SIG-M5 (cell line): ENCODE results near the gene TMEM60.

Source experiments
- DNase-seq: peaks from one replicate; lab custom pipeline; 2025; lab: John Stamatoyannopoulos, UW

Gene TMEM60

DNA sequence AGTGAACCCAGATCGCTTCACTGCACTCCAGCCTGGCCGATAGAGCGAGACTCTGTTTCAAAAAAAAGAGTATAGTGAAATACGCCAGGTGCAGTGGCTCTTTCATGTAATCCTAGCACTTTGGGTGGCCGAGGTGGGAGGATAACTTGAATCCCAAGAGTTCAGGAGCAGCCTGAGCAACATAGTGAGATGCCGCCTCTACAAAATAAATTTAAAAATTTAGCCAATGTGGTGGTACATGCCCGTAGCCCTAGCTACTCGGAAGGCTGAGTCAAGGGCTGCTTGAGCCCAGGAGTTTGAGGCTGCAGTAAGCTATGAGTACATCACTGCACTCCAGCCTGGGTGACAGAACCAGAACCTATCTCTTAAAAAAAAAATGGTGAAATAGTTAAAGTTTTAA lies 27.9 kb downstream of the TMEM60 start:
- DNase-seq = no peak

DNA sequence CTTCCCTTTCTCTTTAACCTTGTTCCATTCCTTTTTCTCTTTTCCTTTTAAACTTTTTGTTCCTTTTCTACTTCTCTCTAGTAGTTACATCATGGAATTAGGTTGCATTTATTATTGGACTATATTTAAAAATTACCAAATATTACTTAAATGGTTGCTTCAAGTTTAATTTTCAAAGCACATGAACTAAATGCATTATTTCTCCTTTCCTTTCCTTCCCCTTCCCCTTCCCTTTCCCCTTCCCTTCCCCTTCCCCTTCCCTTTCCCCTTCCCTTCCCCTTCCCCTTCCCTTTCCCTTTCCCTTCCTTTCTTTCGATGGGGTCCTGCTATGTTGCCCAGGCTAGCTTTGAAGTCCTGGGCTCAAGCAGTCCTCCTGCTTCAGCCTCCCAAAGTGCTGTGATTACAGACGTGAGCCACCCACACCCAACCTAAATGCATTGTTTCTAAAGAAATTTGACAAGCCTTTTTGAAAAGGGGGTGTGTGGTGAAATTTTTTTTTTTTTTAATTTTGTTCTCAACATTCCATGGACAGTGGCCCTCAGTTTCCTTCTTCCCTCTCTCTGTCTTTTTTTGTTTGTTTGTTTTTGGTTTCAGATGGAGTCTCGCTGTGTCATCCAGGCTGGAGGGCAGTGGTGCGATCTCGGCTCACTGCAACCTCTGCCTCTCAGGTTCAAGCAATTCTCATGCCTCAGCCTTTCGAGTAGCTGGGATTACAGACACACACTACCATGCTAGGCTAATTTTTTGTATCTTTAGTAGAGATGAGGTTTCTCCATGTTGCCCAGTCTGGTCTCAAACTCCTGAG lies 31.2 kb downstream of the TMEM60 start:
- no peak for DNase-seq

DNA sequence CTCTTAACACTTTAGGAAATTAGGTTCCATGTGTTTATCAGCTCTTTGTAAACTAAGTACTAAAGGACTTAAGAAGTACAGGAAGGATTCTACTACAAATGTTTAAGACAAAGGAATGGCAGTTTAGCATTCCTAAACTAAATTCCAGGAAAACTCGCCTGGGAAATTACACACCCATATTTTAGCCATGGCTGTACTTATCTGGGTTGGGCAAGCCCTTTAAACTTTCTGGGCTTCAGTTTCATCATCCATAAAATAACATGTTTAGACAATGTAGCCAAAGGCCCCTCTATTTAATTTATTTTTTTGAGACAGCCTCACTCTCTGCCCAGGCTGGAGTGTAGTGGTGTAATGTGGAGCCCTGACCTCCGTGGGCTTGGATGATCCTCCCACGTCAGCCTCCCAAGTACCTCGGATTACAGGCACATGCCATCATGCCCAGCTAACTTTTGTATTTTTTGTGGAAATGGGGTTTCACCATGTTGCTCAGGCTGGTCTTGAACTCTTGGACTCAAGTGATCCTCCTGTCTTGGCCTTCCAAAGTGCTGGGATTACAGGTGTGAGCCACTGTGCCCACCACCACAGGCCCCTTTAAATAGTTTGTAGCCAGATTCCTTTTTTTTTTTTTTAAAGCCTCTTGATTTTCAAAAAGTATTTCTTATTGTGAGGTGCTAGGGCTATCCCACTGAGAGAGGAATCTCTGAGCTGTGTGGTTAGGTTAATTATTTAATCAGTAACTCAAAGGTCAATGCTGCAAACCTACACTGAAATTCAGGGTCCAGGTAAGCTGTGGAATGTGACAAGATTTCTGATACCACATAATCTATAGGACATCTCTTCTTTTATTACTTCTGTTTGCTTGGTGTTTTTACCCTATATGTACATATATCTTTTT lies 32.1 kb downstream of the TMEM60 start:
- DNase-seq = no peak

DNA sequence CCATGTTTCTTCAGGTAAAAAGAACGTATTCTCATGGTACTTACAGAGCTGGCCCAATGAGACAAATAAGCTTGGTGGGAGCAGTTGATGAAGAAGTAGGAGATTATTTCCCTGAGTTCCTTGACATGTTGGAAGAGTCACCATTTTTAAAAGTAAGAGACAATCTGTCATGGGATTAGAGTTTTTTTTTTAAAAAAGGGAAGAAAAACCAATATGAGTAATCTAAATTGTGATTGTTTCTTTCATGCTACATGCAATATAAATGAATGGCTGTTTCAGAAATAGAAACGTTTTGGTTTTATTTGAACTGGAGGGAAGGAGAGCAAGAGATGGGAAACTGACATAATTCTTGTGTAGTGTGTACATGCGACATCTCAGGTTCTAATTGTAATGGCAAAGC lies 32.8 kb downstream of the TMEM60 start:
- DNase-seq = no peak

DNA sequence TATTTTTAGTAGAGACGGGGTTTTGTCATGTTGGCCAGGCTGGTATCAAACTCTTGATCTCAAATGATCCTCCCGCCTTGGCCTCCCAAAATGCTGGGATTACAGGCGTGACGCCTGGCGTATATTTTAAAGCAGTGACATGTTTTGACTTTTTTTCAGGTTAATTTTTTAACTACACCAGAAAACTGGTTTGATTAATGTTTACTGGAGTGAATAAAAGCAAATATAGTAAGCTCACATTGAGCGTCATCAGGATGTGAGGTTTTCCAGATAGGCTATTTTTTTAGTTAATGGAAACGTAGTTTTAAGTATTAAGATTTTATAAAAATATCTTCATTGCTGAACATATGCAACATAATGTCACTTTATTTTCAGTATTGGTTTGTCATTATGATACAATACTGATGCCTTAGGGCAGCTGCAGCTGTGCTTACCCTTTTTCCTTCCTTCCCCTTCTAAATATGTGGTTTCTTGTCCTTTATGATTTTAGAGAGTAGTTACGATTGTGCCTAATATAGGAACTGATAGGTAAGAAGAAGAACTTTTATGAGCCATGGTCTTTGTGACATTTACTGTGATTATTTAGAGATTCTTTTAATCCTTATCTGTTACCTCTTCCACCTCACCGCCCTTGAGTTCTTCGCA lies 37.3 kb downstream of the TMEM60 start:
- DNase-seq = no peak

DNA sequence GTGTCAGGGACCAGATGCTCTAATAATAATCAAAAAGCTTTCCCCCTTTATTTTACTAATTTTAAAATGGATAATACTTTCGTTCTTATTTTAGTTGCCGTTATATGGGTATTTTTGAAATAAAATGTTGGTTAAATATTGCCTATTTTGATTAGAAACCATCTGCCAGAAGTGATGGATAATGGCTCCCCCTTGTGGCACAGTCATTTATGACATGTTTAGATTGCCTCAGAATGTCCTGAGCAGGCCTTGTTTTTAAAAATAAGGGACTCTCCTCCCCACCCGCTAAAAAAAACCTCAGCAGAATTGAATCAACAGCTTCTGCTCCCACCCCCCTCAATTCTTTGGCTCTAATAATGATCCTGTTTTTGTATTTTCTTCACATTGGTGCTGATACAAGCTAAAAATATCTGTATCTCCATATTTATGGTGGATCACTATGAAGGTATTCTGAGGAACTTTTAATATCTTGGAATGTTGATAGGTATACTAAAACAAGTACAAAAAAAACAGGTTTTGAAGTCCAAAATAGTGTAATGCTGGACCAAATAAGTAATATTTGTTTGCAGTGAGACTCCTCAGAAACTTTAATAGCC lies 38.8 kb downstream of the TMEM60 start:
- no peak for DNase-seq

DNA sequence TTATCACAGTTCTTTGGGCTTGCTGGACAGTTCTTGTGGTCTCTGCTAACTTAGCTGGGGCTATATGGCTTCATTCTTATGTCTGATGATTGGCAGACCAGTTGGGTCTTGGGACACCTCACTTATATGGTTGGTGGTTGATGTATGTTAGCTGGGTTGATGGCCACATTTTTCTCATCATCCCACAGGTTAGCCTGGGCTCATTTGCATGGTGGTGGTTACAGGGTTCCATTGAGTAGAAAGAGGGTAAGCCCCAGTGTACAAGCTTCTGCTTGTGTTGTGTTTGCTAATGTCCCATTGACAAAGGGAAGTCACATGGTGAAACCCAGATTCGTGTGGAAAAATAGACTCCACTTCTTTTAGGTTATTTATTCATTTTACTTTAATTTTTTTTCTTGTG lies 40.6 kb downstream of the TMEM60 start:
- no peak for DNase-seq

DNA sequence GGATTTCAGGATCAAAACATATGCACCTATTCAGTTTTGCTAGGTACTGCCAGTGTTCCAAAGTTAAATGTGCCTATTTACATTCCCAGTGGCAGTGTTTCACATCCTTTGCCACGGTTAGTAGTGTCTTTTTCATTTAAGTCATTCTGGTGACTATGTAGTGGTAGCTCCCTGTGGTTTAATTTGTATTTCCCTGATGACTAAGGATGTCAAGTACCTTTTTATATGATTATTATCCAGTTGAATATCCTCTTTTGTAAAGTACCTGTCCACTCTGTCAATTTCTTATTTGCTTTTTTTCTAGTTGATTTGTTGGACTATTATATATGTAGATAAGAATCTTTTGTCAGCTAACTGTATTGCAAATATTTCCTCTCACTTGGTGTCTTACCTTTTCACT lies 45.1 kb downstream of the TMEM60 start:
- DNase-seq = no peak

DNA sequence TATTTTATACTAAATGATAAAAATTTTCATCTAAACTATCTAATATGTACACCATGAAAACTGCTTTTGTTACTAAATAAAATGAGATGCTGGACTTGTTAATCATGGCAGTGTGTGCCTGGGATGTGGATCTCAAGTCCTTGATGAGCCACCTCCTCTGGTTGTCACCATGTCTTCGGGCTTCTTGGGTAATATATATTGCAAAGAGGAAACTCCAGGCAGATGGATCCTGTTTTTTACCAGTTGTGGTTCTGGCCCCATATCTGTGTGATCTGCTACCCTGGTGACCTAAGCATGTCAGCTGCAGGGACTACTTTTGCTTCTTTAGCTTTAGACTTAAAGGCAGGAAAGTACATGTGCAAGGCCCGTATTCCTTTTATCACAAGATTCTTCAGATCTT lies 46.2 kb downstream of the TMEM60 start:
- DNase-seq = peak; percentile 53

DNA sequence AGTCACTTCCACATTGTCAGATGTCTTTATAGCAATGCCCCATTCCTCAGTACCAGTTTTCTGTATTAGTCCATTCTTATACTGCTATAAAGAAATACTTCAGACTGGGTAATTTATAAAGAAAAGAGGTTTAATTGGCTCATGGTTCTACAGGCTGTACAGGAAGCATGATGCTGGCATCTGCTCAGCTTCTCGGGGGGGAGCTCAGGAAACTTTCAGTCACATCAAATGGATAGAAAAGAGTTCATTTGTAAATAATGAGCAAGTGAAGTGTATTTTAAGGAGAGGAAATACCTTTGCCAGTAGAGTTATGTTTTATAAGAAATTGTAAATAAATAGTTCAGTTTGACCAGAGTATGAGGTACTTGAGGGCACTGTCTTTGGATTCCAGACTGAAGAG lies 50.5 kb downstream of the TMEM60 start:
- DNase-seq = no peak

DNA sequence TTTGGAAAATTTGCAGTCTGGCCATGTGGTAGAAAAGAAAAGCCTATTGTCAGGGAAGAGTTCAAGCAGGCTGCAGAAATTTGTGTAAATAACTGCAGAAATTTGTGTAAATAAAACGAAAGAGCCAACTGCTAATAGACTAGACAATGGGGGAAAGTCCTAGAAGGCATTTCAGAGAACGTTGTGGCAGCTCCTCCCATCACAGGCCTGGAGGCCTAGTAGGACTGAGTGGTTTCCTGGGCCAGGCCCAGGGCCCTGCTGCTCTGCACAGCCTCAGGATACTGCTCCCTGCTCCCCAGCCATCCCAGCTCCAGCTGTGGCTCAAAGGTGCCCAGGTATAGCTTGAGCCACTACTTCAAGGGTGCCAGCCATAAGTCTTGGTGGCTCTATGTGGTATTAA lies 51.1 kb downstream of the TMEM60 start:
- no peak for DNase-seq

DNA sequence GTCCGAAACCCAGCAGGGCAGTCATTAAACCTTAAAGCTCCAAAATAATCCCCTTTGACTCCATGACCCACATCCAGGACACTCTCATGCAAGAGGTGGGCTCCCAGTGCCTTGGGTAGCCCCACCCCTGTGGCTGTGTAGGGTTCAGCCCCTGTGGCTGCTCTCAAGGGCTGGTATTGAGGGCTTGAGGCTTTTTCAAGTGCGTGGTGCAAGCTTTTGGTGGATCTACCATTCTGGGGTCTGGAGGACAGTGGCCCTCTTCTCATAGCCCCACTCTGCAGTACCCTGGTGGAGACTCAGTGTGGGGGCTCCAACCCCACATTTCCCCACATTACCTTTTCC lies 51.4 kb downstream of the TMEM60 start:
- DNase-seq = no peak

DNA sequence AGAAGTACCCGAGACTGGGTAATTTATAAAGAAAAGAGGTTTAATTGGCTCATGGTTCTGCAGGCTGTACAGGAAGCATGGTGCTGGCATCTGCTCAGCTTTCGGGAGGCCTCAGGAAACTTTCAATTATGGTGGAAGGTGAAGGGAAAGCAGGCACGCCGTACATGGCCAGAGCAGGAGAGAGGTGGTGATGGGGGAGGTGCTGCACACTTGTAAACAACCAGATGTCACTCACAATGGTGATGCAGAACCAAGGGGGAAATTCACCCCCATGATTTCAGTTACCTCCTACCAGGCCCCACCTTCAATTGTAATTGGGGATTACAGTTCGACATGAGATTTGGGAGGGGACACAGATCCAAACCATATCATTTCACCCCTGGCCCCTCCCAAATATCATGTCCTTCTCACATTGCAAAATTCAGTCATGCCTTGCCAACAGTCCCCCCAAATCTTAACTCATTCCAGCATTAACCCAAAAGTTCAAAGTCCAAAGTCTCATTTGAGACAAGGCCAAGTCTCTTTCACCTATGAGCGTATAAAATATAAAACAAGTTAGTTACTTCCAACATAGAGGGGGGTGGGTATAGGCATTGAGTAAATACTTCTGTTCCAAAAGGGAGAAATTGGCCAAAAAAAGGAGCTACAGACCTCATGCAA lies 51.9 kb downstream of the TMEM60 start:
- DNase-seq = no peak

DNA sequence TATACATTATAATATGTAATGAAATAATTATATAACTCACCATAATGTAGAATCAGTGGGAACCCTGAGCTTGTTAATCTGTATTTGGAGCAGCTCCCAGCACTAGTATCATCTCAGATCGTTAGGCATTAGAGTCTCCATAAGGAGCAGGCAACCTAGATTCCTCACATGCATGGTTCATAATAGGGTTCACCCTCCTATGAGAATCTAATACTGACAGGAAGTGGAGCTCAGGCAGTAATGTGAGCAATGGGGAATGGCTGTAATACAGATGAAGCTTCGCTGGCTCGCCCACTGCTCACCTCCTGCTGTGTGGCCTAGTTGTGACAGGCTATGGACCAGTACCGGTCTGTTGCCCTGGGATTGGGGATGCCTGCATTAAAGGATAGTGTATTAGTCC lies 52.5 kb downstream of the TMEM60 start:
- no peak for DNase-seq
